NK-92 treated with Interleukin-12 subunit alpha and Interleukin-12 subunit beta, amount 100 ng/mL, for 24 hours (cell line): ENCODE results near the gene TEX52.
A peak's percentile ranks its signal among the peaks of the same experiment; 100 is the strongest.
"Not testable (repeated sequence)": the region's sequence is repeated elsewhere in the genome, so short reads cannot be mapped to it uniquely, and the experiment has no call there.

ENCODE experiments used
- DNase-seq: peaks from one replicate; lab custom pipeline; 2025; lab: John Stamatoyannopoulos, UW

The TEX52 gene

DNA sequence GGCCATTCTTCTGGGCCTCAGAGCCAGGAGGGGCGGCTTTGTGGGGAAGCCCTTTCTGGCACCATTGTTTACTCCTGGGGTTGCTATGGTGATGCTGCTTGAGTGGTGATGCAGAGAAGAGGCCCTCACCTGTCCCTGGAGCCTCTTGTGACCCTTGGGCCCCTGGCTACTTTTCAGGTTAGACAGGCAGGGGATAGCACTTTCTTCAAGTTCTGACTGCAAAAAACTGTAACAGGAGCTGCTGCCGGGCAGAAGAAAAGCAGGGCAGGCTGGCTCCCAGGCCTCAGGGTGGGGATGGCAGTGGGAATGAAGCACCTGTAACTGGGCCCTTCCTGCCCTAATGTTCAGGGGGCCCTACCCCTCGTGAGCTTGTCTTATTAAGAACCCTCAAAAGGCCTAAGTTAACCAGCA lies at the start of gene TEX52:
TSS of gene TEX52 (minus strand) at position 19 of the 411 bp plus-strand sequence. CDS start at position 6, 13 bp downstream.
- no peak for DNase-seq

DNA sequence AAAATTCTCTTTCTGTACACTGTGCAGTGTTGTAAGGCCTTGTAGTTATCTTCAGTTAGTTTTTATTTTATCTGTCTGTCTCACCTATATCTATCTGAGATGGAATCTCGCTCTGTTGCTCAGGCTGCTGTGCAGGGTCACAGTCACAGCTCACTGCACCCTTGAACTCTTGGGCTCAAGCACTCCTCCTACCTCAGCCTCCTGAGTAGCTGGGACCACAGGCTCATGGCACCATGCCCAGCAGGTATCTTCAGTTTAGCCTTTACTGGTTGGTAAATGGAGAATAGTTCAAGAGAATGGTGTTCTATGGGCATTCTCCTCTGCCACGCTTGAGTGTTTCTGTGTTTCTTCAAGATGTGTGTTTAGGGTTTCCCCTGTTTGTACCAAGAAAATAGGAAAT lies 47.4 kb upstream of the TEX52 start:
- no peak for DNase-seq

DNA sequence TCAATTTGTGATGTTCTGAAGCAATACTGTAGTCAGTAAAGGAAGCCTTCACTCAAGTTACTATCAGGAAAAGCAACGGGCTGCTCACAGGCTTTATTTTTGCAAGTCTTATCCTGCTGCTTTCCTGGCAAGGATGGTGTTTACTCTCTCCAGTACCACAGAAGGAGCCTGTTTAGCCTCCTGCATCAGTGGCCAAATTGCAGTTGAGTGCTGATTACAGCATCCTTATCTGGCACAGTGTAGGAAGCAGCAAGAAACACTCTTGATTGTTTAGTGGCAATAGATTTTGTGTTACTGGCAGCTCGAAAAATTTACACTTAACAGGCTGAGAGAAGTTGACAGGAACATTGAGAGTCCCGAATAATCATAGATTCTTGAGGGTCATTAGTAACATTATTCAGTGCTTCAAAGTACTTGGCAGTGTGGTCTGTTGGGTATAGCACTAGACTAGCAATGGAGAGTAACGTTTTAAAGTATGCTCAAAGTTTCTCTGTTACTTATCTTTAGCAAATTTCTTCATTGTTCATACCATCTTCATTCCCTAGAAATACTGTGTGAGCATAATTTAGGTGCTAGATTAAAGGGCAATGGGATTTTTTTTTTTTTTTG lies 45.5 kb upstream of the TEX52 start:
- DNase-seq = no peak

DNA sequence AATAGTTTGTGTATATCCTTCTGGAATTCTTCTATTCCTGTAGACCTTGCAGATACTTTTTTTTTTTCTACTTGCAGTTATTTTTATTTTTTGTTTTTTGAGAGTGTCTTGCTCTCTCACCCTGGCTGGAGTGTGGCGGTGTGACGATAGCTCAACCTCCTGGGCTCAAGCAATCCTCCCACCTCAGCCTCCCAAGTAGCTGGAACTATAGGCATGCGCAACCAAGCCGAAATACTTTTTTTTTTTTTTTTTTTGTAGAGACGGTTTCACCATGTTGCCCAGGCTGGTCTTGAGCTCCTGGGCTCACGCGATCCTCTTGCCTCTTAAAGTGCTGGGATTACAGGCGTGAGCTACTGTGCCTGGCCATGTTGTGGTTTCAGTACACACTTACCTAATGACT lies 43.8 kb upstream of the TEX52 start:
- no peak for DNase-seq

DNA sequence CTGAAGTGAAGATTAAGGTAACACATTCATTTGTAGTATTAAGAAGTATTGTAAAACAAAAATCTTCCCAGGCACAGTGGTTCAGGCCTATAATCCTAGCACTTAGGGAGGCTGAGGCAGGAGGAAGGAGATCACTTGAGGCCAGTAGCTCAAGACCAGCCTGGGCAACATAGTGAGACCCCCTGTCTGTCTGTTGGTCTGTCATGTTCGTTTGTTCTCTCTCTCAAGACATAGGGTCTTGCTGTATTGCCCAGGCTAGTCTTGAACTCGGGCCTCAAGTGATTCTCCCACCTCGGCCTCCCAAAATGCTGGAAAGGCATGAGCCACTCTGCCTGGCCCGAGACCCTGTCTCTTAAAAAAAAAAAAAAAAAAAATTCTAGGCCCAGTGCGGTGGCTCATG lies 40.6 kb upstream of the TEX52 start:
- DNase-seq = no peak

DNA sequence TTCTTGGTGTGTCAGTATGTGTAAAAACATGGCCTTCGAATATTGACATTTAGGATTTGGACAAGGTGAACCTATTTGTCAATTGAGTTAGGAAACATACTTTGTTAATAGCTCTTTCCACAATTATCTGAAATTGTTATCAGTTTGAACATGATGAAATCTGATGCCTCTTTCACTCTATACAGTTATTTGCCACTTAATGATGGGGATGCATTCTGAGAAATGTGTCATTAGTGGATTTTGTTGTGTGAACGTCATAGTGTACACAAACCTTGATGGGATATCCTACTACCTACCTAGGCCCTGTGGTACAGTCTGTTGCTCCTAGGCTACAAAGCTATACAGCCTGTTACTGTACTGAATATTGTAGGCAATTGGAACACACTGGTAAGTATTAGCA lies 38.7 kb upstream of the TEX52 start:
- no peak for DNase-seq

GRCh38 chr12:2895051-2895451 lies 38.2 kb upstream of the TEX52 start:
- DNase-seq = no peak

DNA sequence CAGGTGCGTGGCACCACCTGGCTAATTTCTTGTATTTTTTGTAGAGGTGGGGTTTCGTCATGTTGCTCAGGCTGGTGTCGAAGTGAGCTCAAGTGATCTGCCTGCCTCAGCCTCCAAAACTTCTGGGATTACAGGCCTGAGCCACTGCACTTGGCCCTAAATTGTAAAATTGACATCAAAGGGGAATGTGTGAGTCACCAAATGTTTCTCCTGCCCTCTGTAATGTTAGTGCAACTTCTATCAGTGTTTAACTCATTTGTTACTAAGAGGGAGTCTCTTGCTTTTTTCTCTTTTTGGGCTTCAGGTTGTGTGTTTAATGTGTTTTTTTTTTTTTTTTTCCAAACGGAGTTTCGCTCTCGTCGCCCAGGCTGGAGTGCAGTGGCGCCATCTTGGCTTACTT lies 36.2 kb upstream of the TEX52 start:
- DNase-seq = no peak

GRCh38 chr12:2892246-2892645 lies 35.4 kb upstream of the TEX52 start:
- no peak for DNase-seq

GRCh38 chr12:2891240-2892053 lies 34.6 kb upstream of the TEX52 start:
- DNase-seq = no peak

DNA sequence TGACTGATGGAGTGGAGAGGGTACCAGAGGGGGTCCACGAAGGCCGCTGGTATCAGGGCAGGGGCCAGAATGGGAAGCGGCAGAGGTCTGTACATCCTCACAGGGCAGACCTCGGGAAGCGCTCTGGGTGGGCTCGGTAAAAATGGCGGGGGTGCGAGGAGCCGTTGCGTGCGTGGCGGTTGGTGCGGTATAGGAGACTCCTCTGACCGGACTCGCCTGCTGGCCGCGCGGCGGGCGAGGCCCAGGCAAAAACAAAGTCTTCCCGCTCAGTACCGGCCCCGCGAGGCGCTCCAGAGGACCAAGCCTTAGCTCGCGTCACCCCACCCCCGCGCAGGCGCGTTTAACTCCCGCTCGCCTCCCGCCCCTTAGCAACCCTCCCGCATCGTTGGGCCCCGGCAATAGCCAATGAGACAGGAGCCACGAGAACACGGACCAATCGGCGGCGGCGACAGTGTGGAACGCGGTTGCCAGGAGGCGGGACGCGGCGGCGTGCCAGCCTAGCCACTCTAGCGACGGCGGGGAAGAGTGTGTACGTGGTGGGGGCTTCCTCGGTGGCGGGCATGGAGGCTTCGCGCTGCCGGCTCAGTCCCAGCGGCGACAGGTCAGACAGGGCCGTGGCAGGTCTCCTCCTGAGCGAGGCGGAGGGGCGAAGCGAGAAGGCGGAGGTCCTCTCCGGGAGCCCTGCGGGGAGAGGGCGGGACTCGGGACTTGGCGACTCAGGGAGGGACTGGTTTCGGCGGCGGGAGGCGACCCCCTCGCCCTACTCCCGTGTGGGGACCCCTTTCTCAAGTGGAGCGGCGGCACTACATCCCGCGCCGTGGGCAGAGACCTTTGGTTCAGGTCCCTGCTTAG lies 33.8 kb upstream of the TEX52 start, which contains the start of gene TULP3:
TSS of gene TULP3 (plus strand) at position 504 of the 852 bp plus-strand sequence. CDS start at position 561, 57 bp downstream.
- DNase-seq = peak; percentile 85

- no peak for DNase-seq
Observed at GRCh38 chr12:2890001-2890387, 33.2 kb upstream of the TEX52 start.

GRCh38 chr12:2886768-2887450 lies 30.1 kb upstream of the TEX52 start:
- no peak for DNase-seq

DNA sequence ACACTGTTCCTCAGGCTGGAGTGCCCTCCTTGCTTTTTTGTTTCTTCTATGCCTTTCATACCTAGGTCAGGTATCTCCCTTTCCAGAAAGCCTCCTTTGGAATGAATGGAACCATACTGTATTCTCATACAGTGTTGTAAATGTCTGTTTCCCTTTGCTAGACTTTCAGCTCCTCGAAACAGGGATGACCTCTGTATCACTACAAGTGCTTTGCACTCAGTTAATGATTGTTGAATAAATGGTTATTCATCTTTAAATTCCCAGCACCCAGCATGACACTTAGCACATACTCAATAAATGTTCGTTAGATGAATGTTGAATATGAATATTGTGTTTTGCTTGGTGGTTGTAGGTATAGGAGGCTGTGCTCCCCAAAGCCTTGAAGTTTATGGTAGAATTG lies 28.0 kb upstream of the TEX52 start:
- DNase-seq = no peak

GRCh38 chr12:2879853-2880252 lies 23.0 kb upstream of the TEX52 start:
- DNase-seq = no peak

- no peak for DNase-seq
Observed at GRCh38 chr12:2877953-2878732, 21.3 kb upstream of the TEX52 start.

- peak; percentile 60 for DNase-seq
Observed at GRCh38 chr12:2877047-2877952, 20.5 kb upstream of the TEX52 start, which contains the start of the genes FOXM1 and RHNO1. Gene FOXM1, minus strand, starts transcription at chr12:2877174. Its CDS starts 2,696 bp downstream, at chr12:2874478. Gene RHNO1, plus strand, starts transcription at chr12:2877223. Its CDS starts 8,144 bp downstream, at chr12:2885367.

DNA sequence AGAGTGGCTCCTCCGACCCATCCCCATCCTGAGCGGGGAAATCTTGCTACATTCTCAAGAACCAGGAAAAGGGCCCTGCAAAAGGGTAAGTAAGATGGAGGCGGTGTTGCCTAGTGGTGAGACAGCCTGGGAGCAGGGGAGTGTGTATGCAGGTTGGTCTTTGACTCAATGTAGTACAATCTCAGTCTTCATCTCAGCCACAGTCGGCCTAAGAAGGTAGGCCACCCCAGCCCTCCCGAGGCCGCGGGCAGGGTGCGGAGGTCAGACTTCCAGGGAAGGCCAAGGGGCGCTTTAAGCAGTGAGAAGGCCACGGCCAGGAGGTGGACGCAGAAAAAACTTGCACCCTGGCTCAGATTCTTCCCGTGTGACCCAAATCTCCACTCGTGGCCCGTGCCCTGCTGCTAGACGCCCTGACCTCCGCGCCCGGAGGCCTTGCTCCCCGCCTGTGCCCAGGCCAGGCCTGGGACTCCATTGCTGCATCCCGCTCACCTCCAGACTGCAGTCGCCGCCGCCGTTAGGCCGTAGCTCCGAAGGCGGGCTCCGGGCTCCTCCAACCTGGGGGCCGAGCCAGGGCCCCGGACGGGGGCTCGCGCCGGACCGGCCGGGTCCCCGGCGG lies 19.7 kb upstream of the TEX52 start:
- peak; percentile 7 for DNase-seq

DNA sequence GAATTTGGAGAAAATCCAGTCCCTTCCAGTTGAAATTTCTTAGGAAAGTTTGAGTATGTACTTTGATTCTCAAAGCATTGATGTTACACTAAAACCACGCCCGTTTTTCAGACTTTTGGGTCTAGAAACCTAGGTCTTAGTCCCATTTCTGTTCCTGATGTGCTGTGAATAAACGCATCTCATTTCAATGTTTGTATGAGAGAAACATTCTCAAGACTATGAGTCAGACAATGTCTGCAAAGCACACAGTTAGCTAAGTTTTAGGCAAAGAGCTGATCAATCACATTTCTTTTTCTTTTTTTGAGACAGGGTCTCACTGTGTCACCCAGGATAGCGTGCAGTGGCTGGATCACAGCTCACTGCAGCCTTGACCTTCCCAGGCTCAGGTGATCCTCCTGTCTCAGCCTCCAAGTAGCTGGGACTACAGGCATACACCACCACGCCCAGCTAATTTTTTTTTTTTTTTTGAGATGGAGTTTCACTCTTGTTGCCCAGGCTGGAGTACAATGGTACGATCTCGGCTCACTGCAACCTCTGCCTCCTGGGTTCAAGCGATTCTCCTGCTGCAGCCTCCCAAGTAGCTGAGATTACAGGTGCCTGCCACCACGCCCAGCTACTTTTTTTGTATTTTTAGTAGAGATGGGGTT lies 12.3 kb upstream of the TEX52 start:
- DNase-seq = not testable (repeated sequence)
